ENCODE results near the gene SPNS1. TPM values are rescaled to one million over a fixed set of nuclear protein-coding genes. Genes with fewer than 3 reads are reported as not detected.

Gene SPNS1
- total RNA-seq, 1 donor from 2014 or later, result 59.3 TPM

GRCh38 chr16:29009050-29009837 is 34.7 kb downstream of the SPNS1 start:
- no peak overlapping the region for H3K27ac ChIP-seq
- H3K27me3 ChIP-seq, result no peaks in the 10 kb centered on the region
- intact Hi-C loops (cut with DNase I), result no loop called here
- H3K36me3 ChIP-seq, result no peaks in the 10 kb centered on the region
- no peaks in the 10 kb centered on the region for H3K4me1 ChIP-seq
- no peak for DNase-seq (ENCODE audit: low spot score in 2 of 2)
- H3K9me3 ChIP-seq, result no peaks in the 10 kb centered on the region
- no peak overlapping the region for H3K4me3 ChIP-seq
- TF ChIP-seq CTCF (IDR thresholded peaks at IDR 0.05), result no peak

GRCh38 chr16:29009838-29010166 is 35.2 kb downstream of the SPNS1 start:
- DNase-seq (ENCODE audit: low spot score in 2 of 2), result no peak
- intact Hi-C loops (cut with DNase I), result no loop called here
- Histone ChIP-seq H3K4me1 (no peaks in the 10 kb centered on the region), H3K4me3 (no peak overlapping the region), H3K36me3 (no peaks in the 10 kb centered on the region), H3K27me3 (no peaks in the 10 kb centered on the region), H3K27ac (no peak overlapping the region), H3K9me3 (no peaks in the 10 kb centered on the region)
- TF ChIP-seq CTCF (IDR thresholded peaks at IDR 0.05), result no peak

- TF ChIP-seq CTCF (IDR thresholded peaks at IDR 0.05), result no peak
- intact Hi-C loops (cut with DNase I), result no loop called here
- Histone ChIP-seq H3K36me3 (no peaks in the 10 kb centered on the region), H3K9me3 (no peaks in the 10 kb centered on the region), H3K4me3 (no peak overlapping the region), H3K27ac (no peak overlapping the region), H3K27me3 (no peaks in the 10 kb centered on the region), H3K4me1 (no peaks in the 10 kb centered on the region)
- DNase-seq (ENCODE audit: low spot score in 2 of 2), result no peak
Measured at GRCh38 chr16:29011112-29011511, 36.5 kb downstream of the SPNS1 start.

GRCh38 chr16:29011851-29012250 is 37.3 kb downstream of the SPNS1 start:
- no peak for TF ChIP-seq CTCF (IDR thresholded peaks at IDR 0.05)

GRCh38 chr16:29012913-29013553 is 38.5 kb downstream of the SPNS1 start:
- H3K4me1 ChIP-seq, result no peaks in the 10 kb centered on the region
- no peak overlapping the region for H3K4me3 ChIP-seq
- H3K36me3 ChIP-seq, result no peaks in the 10 kb centered on the region
- intact Hi-C loops (cut with DNase I), result no loop called here
- H3K27ac ChIP-seq, result no peak overlapping the region
- no peaks in the 10 kb centered on the region for H3K27me3 ChIP-seq
- TF ChIP-seq CTCF (IDR thresholded peaks at IDR 0.05), result no peak
- no peaks in the 10 kb centered on the region for H3K9me3 ChIP-seq
- no peak for DNase-seq (ENCODE audit: low spot score in 2 of 2)

More at GRCh38 chr16:29011851-29012250, 37.3 kb downstream of the SPNS1 start:
- no peak for DNase-seq (ENCODE audit: low spot score in 2 of 2)
- Histone ChIP-seq H3K4me3 (no peak overlapping the region), H3K27ac (no peak overlapping the region), H3K9me3 (no peaks in the 10 kb centered on the region), H3K27me3 (no peaks in the 10 kb centered on the region), H3K4me1 (no peaks in the 10 kb centered on the region), H3K36me3 (no peaks in the 10 kb centered on the region)
- intact Hi-C loops (cut with DNase I), result no loop called here
